AG09309 (cell line): Measurements from ENCODE around the gene RBKS.
A peak's percentile ranks its signal among the peaks of the same experiment; 100 is the strongest.

Experiments
- DNase-seq: peaks from one replicate; pipeline ENCODE4 v3.0.0-alpha.2; 2010; ENCODE audit warnings: low read depth
- H3K4me3 ChIP-seq: 2 replicates; pipeline ENCODE4 v1.5.1; 2011; ENCODE audit warnings: mild to moderate bottlenecking, low read depth, low read length, moderate library complexity; ENCODE audit not compliant: control insufficient read depth
- TF ChIP-seq, protein P1 (sequence below): IDR thresholded peaks from 2 replicates; pipeline ENCODE4 v1.5.1; 2011; ENCODE audit warnings: mild to moderate bottlenecking, low read depth, low read length, inconsistent platforms; ENCODE audit not compliant: insufficient read depth, control insufficient read depth; ENCODE audit errors: missing control alignments

The RBKS gene

DNA sequence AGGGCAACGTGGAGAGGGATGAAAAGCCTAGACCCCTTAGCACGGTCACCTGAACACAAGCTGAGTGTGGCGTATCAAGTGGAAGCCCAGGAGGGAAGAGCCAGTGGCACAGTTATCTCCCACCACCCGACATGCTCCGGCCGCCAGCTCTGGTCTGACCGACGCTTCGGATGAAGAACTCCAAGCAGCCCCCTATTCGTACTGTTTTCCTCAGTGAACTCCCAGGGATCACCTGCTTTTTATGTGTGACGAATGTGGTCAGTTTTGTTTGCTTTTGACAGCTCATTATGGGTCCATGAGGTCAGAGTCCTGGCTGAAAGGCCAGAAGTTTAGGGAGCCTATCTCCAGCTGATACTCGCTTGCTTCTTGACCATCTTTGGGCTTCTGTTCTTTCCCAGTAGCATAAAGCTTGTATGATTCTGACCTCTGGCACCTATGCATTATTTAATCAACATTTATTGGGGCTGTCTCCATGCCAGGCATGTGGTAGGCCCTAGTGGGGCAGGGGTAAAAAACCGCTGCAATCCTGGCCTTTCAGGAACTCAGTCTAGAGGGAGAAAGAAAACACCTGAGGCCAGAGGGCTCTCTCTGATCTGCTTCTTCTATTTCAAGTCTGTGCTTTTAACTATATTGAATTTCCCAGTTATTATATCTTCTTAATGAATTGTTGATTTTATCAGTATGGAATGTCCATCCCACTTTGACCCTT, 151.7 kb downstream of the RBKS start:
- TF ChIP-seq, protein P1, sequence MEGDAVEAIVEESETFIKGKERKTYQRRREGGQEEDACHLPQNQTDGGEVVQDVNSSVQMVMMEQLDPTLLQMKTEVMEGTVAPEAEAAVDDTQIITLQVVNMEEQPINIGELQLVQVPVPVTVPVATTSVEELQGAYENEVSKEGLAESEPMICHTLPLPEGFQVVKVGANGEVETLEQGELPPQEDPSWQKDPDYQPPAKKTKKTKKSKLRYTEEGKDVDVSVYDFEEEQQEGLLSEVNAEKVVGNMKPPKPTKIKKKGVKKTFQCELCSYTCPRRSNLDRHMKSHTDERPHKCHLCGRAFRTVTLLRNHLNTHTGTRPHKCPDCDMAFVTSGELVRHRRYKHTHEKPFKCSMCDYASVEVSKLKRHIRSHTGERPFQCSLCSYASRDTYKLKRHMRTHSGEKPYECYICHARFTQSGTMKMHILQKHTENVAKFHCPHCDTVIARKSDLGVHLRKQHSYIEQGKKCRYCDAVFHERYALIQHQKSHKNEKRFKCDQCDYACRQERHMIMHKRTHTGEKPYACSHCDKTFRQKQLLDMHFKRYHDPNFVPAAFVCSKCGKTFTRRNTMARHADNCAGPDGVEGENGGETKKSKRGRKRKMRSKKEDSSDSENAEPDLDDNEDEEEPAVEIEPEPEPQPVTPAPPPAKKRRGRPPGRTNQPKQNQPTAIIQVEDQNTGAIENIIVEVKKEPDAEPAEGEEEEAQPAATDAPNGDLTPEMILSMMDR, result no peak
- no peak for DNase-seq
- H3K4me3 ChIP-seq, result no peak overlapping the region

- DNase-seq, result peak; percentile 72
- TF ChIP-seq, protein P1, result no peak
- H3K4me3 ChIP-seq, result no peak overlapping the region
These were observed 152.4 kb downstream of the RBKS start for GRCh38 chr2:27737676-27738348.

- DNase-seq, result no peak
- TF ChIP-seq, protein P1, result no peak
- H3K4me3 ChIP-seq, result no peak overlapping the region
These were observed 153.3 kb downstream of the RBKS start for GRCh38 chr2:27736890-27737204.

- no peak overlapping the region for H3K4me3 ChIP-seq
- DNase-seq, result no peak
- TF ChIP-seq, protein P1, result no peak
These were observed 153.9 kb downstream of the RBKS start for GRCh38 chr2:27736031-27736889.

DNA sequence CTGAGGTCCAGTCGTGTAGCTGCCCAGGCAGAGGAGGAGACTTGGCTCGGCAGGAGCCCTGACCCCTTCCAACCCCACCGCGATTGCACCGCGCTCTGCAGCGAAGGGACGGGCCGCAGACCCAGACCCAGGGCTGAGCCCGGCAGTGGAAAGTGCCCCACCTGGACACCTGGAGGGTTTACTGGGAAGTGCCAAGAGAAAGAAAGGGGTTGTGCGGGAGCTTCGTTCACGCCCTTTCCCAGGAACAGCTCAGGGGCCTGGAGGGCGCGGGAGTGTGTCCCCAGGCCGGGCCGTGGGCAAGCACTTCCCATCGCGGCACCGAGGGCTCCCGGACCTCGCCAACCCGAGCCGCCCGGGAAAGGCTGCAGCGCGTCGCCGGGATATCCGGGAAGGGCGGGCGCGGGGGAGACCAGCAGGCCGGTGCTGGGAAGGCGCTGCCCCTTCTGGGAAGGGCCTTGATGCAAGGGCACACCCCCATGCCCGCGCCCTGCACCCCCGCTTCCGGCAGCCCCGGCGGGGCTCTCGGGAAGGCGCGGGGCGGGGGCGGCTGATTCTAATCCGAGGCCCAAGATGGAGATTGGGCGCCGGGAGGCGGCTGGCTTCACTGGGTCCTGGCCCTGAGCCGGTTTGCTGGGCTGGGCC, 154.8 kb downstream of the RBKS start:
- TF ChIP-seq, protein P1, result no peak
- H3K4me3 ChIP-seq, result peak overlapping the region; percentile 50
- no peak for DNase-seq

DNA sequence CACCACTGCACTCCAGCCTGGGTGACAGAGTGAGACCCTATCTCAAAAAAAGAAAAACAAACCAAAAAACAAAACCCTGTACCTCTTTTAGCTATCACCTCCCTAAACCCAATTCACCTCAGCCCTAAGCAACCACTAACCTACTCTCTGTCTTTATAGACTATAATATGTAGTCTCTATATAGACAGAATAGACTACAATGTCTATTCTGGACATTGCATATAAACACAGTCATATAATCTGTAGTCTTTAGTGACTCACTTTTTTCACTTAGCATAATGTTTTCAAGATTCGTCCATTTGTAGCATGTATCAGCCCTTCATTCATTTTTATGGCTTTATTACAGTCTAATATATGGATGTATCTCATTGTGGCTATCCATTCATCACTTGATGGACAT, 155.9 kb downstream of the RBKS start:
- DNase-seq, result no peak
- TF ChIP-seq, protein P1, result no peak
- H3K4me3 ChIP-seq, result no peak overlapping the region
